GM23338 (cell line): ENCODE measurements around the gene PCP4L1. TPM values are rescaled to one million over a fixed set of nuclear protein-coding genes. Genes with fewer than 3 reads are reported as not detected.

Experiments
- ATAC-seq: fragments of 200-7000 bp; cut with Tn5 transposase; 3 replicates; pipeline ENCODE4 v1.9.1; 2020
- DNase-seq: peaks from one replicate; pipeline ENCODE4 v3.0.0-alpha.2; 2015; ENCODE audit warnings: low spot score
- H2AFZ ChIP-seq: fragments of 200-600 bp; sonication (generic); 2 replicates; pipeline ENCODE4 v1.8.0; 2016; ENCODE audit warnings: antibody characterized with exemption, mild to moderate bottlenecking, moderate library complexity
- H3F3A ChIP-seq: fragments of 200-600 bp; sonication (generic); replicated peaks from 2 replicates; pipeline ENCODE4 v1.8.0; 2017; ENCODE audit warnings: antibody characterized with exemption, mixed run types, low read depth
- H3K27ac ChIP-seq: fragments of 200-600 bp; sonication (generic); 2 replicates; pipeline ENCODE4 v1.6.1; 2016; ENCODE audit warnings: low read depth
- H3K27me3 ChIP-seq: fragments of 200-600 bp; sonication (generic); 2 replicates; pipeline ENCODE4 v1.8.0; 2016; ENCODE audit warnings: mild to moderate bottlenecking, mixed run types, moderate library complexity; ENCODE audit not compliant: insufficient read depth
- H3K36me3 ChIP-seq: fragments of 200-600 bp; sonication (generic); 2 replicates; pipeline ENCODE4 v1.8.0; 2016; ENCODE audit warnings: mild to moderate bottlenecking; ENCODE audit not compliant: insufficient read depth
- H3K4me1 ChIP-seq: fragments of 200-600 bp; sonication (generic); 2 replicates; pipeline ENCODE4 v1.8.0; 2016; ENCODE audit warnings: mild to moderate bottlenecking, moderate library complexity; ENCODE audit not compliant: insufficient read depth
- H3K4me2 ChIP-seq: fragments of 200-600 bp; sonication (generic); 2 replicates; pipeline ENCODE4 v1.7.1; 2017; ENCODE audit warnings: mixed run types
- H3K4me3 ChIP-seq: fragments of 200-600 bp; sonication (generic); 2 replicates; pipeline ENCODE4 v1.6.1; 2016; ENCODE audit warnings: mixed run types
- H3K79me2 ChIP-seq: fragments of 200-600 bp; sonication (generic); replicated peaks from 2 replicates; pipeline ENCODE4 v1.8.0; 2017; ENCODE audit warnings: mild to moderate bottlenecking; ENCODE audit not compliant: insufficient read depth
- H3K9me2 ChIP-seq: fragments of 200-600 bp; sonication (generic); 2 replicates; pipeline ENCODE4 v1.8.0; 2017; ENCODE audit not compliant: insufficient read depth
- H4K20me1 ChIP-seq: fragments of 200-600 bp; sonication (generic); replicated peaks from 2 replicates; pipeline ENCODE4 v1.8.0; 2017; ENCODE audit warnings: mild to moderate bottlenecking; ENCODE audit not compliant: insufficient read depth
- H3K27ac Mint-ChIP-seq: 2 replicates; pipeline ENCODE4 v1.8.0; 2020; ENCODE audit warnings: inconsistent platforms, mild to moderate bottlenecking, moderate library complexity, mixed read lengths
- H3K27me3 Mint-ChIP-seq: 3 replicates; pipeline ENCODE4 v1.8.0; 2022; ENCODE audit warnings: low read depth, mild to moderate bottlenecking, moderate library complexity, mixed read lengths, inconsistent platforms; ENCODE audit not compliant: insufficient read depth, poor library complexity
- H3K36me3 Mint-ChIP-seq: 3 replicates; pipeline ENCODE4 v1.8.0; 2021; ENCODE audit warnings: low read depth, mild to moderate bottlenecking, inconsistent platforms, moderate library complexity, mixed read lengths
- H3K4me1 Mint-ChIP-seq: 3 replicates; pipeline ENCODE4 v1.8.0; 2020; ENCODE audit warnings: mild to moderate bottlenecking, inconsistent platforms, mixed read lengths
- H3K4me3 Mint-ChIP-seq: 3 replicates; pipeline ENCODE4 v1.8.0; 2021; ENCODE audit warnings: moderate library complexity, mild to moderate bottlenecking, inconsistent platforms, mixed read lengths
- H3K9me3 Mint-ChIP-seq: 3 replicates; pipeline ENCODE4 v1.8.0; 2020; ENCODE audit warnings: moderate library complexity, mild to moderate bottlenecking, inconsistent platforms, mixed read lengths
- CREB1 ChIP-seq: fragments of 250-450 bp; sonication (Bioruptor Pico); IDR thresholded peaks from 2 replicates; pipeline ENCODE4 v1.5.0; 2020; ENCODE audit warnings: low read depth, mild to moderate bottlenecking, moderate library complexity
- EZH2phosphoT487 ChIP-seq: fragments of 200-600 bp; sonication (generic); IDR thresholded peaks from one replicate; pipeline ENCODE4 v1.8.1; 2018; ENCODE audit warnings: antibody characterized with exemption; ENCODE audit not compliant: unreplicated experiment
- JUNB ChIP-seq: IDR thresholded peaks from one replicate; pipeline ENCODE4 v1.6.1; 2016; ENCODE audit warnings: antibody characterized with exemption; ENCODE audit not compliant: unreplicated experiment
- POLR2AphosphoS5 ChIP-seq: IDR thresholded peaks from 2 replicates; pipeline ENCODE4 v1.6.1; 2016; ENCODE audit warnings: antibody characterized with exemption, low read depth
- STAT1 ChIP-seq: IDR thresholded peaks from one replicate; pipeline ENCODE4 v1.6.1; 2016; ENCODE audit warnings: antibody characterized with exemption; ENCODE audit not compliant: unreplicated experiment
- ZNF114 ChIP-seq: fragments of 250-450 bp; sonication (Bioruptor Pico); IDR thresholded peaks from 2 replicates; pipeline ENCODE4 v1.5.0; 2020; ENCODE audit warnings: mild to moderate bottlenecking, moderate library complexity
- ZNF462 ChIP-seq: fragments of 250-450 bp; sonication (Bioruptor Pico); IDR thresholded peaks from 2 replicates; pipeline ENCODE4 v1.5.0; 2020; ENCODE audit warnings: mild to moderate bottlenecking, moderate library complexity
- polyA plus RNA-seq: library from polyadenylated mRNA; unstranded; fragments of >200 nt; fragmentation: Nextera tagmentation; extraction: Ambion mirVana; gene quantifications from 2 replicates; pipeline ENCODE4 v1.2.1, GENCODE V29; 2016
- total RNA-seq: library from RNA; depleted of rRNA; stranded (reverse); fragments of >200 nt; shearing (Covaris generic); gene quantifications from 2 replicates; pipeline ENCODE4 v1.2.3, GENCODE V29; 2014

Gene PCP4L1
- total and polyA plus RNA-seq, 2 experiments from 2014 or later, result 1.4 to 1.7 TPM

GRCh38 chr1:161309868-161310267, 51.3 kb downstream of the PCP4L1 start, which contains the start of gene MPZ (continued):
- TF ChIP-seq ZNF462 (CRISPR knock-in tag) (no peak), JUNB (no peak), STAT1 (no peak), CREB1 (CRISPR knock-in tag) (no peak)

- H3K36me3 ChIP-seq, result no peaks in the 10 kb centered on the region
- no peak overlapping the region for H3K4me3 ChIP-seq
- H3K27me3 ChIP-seq, result no peaks in the 10 kb centered on the region
- H3K4me1 Mint-ChIP-seq, result peaks cover 44% of the 10 kb centered on the region
- 0 out of 2 replicates have a peak, but pooled peaks cover 3% of the 10 kb centered on the region for H3K9me2 ChIP-seq
- no peak overlapping the region for H3K27ac Mint-ChIP-seq
- peaks cover 36% of the 10 kb centered on the region for H3K4me1 ChIP-seq
- 0 out of 2 replicates have a peak, but pooled peaks cover 4% of the 10 kb centered on the region for H3F3A ChIP-seq
- H2AFZ ChIP-seq, result no peak overlapping the region
- H3K79me2 ChIP-seq, result peaks cover 18% of the 10 kb centered on the region
- no peak for TF ChIP-seq EZH2phosphoT487
- no peak for TF ChIP-seq POLR2AphosphoS5
- no peak for TF ChIP-seq ZNF114 (CRISPR knock-in tag)
- TF ChIP-seq STAT1, result no peak
- no peak for TF ChIP-seq JUNB
- no peak overlapping the region for H3K4me3 Mint-ChIP-seq
- ATAC-seq (no peak), DNase-seq (no peak)
- no peaks in the 10 kb centered on the region for H3K36me3 Mint-ChIP-seq
- peaks cover 5% of the 10 kb centered on the region; the same call in 1 of the 2 replicates for H4K20me1 ChIP-seq
- no peak overlapping the region for H3K27ac ChIP-seq
- H3K9me3 Mint-ChIP-seq, result no peaks in the 10 kb centered on the region
- H3K27me3 Mint-ChIP-seq, result peaks cover 12% of the 10 kb centered on the region
- no peak overlapping the region for H3K4me2 ChIP-seq
Measured at GRCh38 chr1:161311595-161312181, 53.1 kb downstream of the PCP4L1 start.
